Measurements from ENCODE around the gene RIPPLY3.

GRCh38 chr21:37063433-37063832 is 56.9 kb downstream of the RIPPLY3 start:
- TF ChIP-seq CTCF (IDR thresholded peaks at IDR 0.05; ENCODE audit: borderline replicate concordance, extremely low read depth, low read length, poor library complexity, severe bottlenecking), result no peak
- TF ChIP-seq EZH2 (IDR thresholded peaks at IDR 0.05; ENCODE audit: borderline replicate concordance, low read depth, low read length, severe bottlenecking), result no peak

Data from DND-41 (cell line).